Fibroblast of lung (primary cell): ENCODE results near the gene BLVRB. TPM values are rescaled to one million over a fixed set of nuclear protein-coding genes. Genes with fewer than 3 reads are reported as not detected.

ENCODE experiments used
- DNase-seq, 2 donors: peaks; one replicate each; pipeline versions ENCODE4 v3.0.0 to v3.0.0-alpha.2; 2010; ENCODE audit warnings: low read depth in 2 of 2
- H2AFZ ChIP-seq: 2 replicates; pipeline ENCODE4 v1.5.1; 2012; ENCODE audit warnings: low read length, control low read depth, inconsistent platforms
- H3K27ac ChIP-seq: 2 replicates; pipeline ENCODE4 v1.5.1; 2011; ENCODE audit warnings: low read length, control low read depth; ENCODE audit not compliant: insufficient read depth
- H3K27me3 ChIP-seq: 2 replicates; pipeline ENCODE4 v1.5.1; 2011; ENCODE audit warnings: mild to moderate bottlenecking, low read length; ENCODE audit not compliant: control insufficient read depth, insufficient read depth
- H3K36me3 ChIP-seq: 2 replicates; pipeline ENCODE4 v1.5.1; 2011; ENCODE audit warnings: low read length; ENCODE audit not compliant: control insufficient read depth, insufficient read depth
- H3K4me1 ChIP-seq: 2 replicates; pipeline ENCODE4 v1.5.1; 2011; ENCODE audit warnings: low read length; ENCODE audit not compliant: control insufficient read depth, insufficient read depth; ENCODE audit errors: extremely low read depth
- H3K4me2 ChIP-seq: 2 replicates; pipeline ENCODE4 v1.5.1; 2011; ENCODE audit warnings: low read length, control low read depth; ENCODE audit not compliant: insufficient read depth; ENCODE audit errors: extremely low read depth
- H3K4me3 ChIP-seq, 4 experiments: fragments of 200-600 bp in 1 of 4; sonication (generic) in 1 of 4; replicated peaks in 1 of 4; 2 replicates each; pipeline ENCODE4 v1.5.1; 2011 to 2016; ENCODE audit warnings: low read length in 4 of 4, low read depth in 3 of 4, mild to moderate bottlenecking in 3 of 4, control low read depth in 2 of 4, inconsistent platforms in 1 of 4, mixed read lengths in 1 of 4; ENCODE audit not compliant: insufficient read depth in 1 of 4; ENCODE audit errors: control extremely low read depth in 1 of 4
- H3K79me2 ChIP-seq: 2 replicates; pipeline ENCODE4 v1.5.1; 2012; ENCODE audit warnings: mild to moderate bottlenecking, low read length, inconsistent platforms; ENCODE audit not compliant: control insufficient read depth, insufficient read depth
- H3K9ac ChIP-seq: 2 replicates; pipeline ENCODE4 v1.5.1; 2011; ENCODE audit warnings: mild to moderate bottlenecking, low read length, control low read depth; ENCODE audit not compliant: insufficient read depth
- H3K9me3 ChIP-seq: 2 replicates; pipeline ENCODE4 v1.5.1; 2012; ENCODE audit warnings: low read depth, low read length; ENCODE audit not compliant: control insufficient read depth, insufficient read depth
- H4K20me1 ChIP-seq: 2 replicates; pipeline ENCODE4 v1.5.1; 2011; ENCODE audit warnings: low read length; ENCODE audit not compliant: control insufficient read depth, insufficient read depth; ENCODE audit errors: extremely low read depth
- CTCF ChIP-seq, 2 donors: IDR thresholded peaks in 1 of 2; conservative IDR thresholded peaks in 1 of 2; 1 replicate in 1 of 2; 2 replicates in 1 of 2; pipeline ENCODE4 v1.5.1; 2011 to 2012; ENCODE audit warnings: low read length in 2 of 2, control low read depth in 1 of 2, inconsistent platforms in 1 of 2, low read depth in 1 of 2, mild to moderate bottlenecking in 1 of 2
- EZH2 ChIP-seq: IDR thresholded peaks from 2 replicates; pipeline ENCODE4 v1.5.1; 2012; ENCODE audit warnings: low read length, control low read depth, mild to moderate bottlenecking; ENCODE audit errors: missing control alignments
- polyA plus RNA-seq, 2 donors: library from polyadenylated mRNA; depleted of rRNA in 1 of 2; stranded (reverse) in 1 of 2; unstranded in 1 of 2; fragments of >200 nt; gene quantifications; 2 replicates each; pipeline ENCODE4 v1.2.1, GENCODE V29; 2011 to 2012; ENCODE audit warnings: missing spikeins in 1 of 2
- total RNA-seq: library from RNA; depleted of rRNA; stranded (reverse); fragments of >200 nt; gene quantifications from 2 replicates; pipeline ENCODE4 v1.2.1, GENCODE V29; 2014

BLVRB gene
- total and polyA plus RNA-seq, 2 donors (not counting 1 experiment from before 2014, with no cell fraction given) = 40.0 to 105 TPM

- H3K9ac ChIP-seq = peak overlapping the region; percentile 74
- H2AFZ ChIP-seq = no peak overlapping the region
- H3K4me2 ChIP-seq = peak overlapping the region; percentile 72
- peaks cover 9% of the 10 kb centered on the region for H3K36me3 ChIP-seq
- no peaks in the 10 kb centered on the region for H4K20me1 ChIP-seq
- H3K79me2 ChIP-seq = peaks cover 31% of the 10 kb centered on the region
- peaks cover 12% of the 10 kb centered on the region for H3K4me1 ChIP-seq
- no peak for TF ChIP-seq EZH2
- TF ChIP-seq CTCF (conservative IDR thresholded peaks at IDR 0.05 in 1 of 2, IDR thresholded peaks at IDR 0.05 in 1 of 2; ENCODE audit: low read depth in 1 of 2, low read length in 2 of 2) = peak; percentile 93 to 97
- H3K27ac ChIP-seq = peak overlapping the region; percentile 90
- H3K27me3 ChIP-seq = no peaks in the 10 kb centered on the region
- no peaks in the 10 kb centered on the region for H3K9me3 ChIP-seq
- DNase-seq = peak; percentile 92
- H3K4me3 ChIP-seq = peak overlapping the region; percentile 22 to 73 (median 50)
Measured at GRCh38 chr19:40420766-40421765, 44.5 kb downstream of the BLVRB start.

- H3K36me3 ChIP-seq = peaks cover 9% of the 10 kb centered on the region
- no peaks in the 10 kb centered on the region for H3K9me3 ChIP-seq
- peak overlapping the region; percentile 90 for H3K27ac ChIP-seq
- peak overlapping the region; percentile 74 for H3K9ac ChIP-seq
- peaks cover 12% of the 10 kb centered on the region for H3K4me1 ChIP-seq
- H3K4me2 ChIP-seq = peak overlapping the region; percentile 9
- no peaks in the 10 kb centered on the region for H3K27me3 ChIP-seq
- no peak for DNase-seq
- H2AFZ ChIP-seq = no peak overlapping the region
- peaks cover 31% of the 10 kb centered on the region for H3K79me2 ChIP-seq
- H3K4me3 ChIP-seq = peak overlapping the region; percentile 22 to 73 (median 50)
- H4K20me1 ChIP-seq = no peaks in the 10 kb centered on the region
- no peak for TF ChIP-seq EZH2
- TF ChIP-seq CTCF (conservative IDR thresholded peaks at IDR 0.05 in 1 of 2, IDR thresholded peaks at IDR 0.05 in 1 of 2; ENCODE audit: low read depth in 1 of 2, low read length in 2 of 2) = no peak
Measured at GRCh38 chr19:40420451-40420765, 45.1 kb downstream of the BLVRB start.

- Histone ChIP-seq H3K4me1 (peaks cover 12% of the 10 kb centered on the region), H3K27ac (no peak overlapping the region), H3K27me3 (no peaks in the 10 kb centered on the region), H4K20me1 (no peaks in the 10 kb centered on the region), H3K36me3 (peaks cover 9% of the 10 kb centered on the region), H3K9me3 (no peaks in the 10 kb centered on the region), H3K79me2 (peaks cover 27% of the 10 kb centered on the region), H3K4me2 (no peak overlapping the region), H3K4me3 (no peak overlapping the region), H3K9ac (no peak overlapping the region), H2AFZ (no peak overlapping the region)
- no peak for DNase-seq
- TF ChIP-seq CTCF (conservative IDR thresholded peaks at IDR 0.05 in 1 of 2, IDR thresholded peaks at IDR 0.05 in 1 of 2; ENCODE audit: low read depth in 1 of 2, low read length in 2 of 2) = no peak
- no peak for TF ChIP-seq EZH2
Measured at GRCh38 chr19:40419780-40420179, 45.8 kb downstream of the BLVRB start.
